T1000 (cell line): ENCODE results near the gene RAD51B.
"Not testable (repeated sequence)": the region's sequence is repeated elsewhere in the genome, so short reads cannot be mapped to it uniquely, and the experiment has no call there.

ENCODE experiments used
- DNase-seq: peaks from one replicate; lab custom pipeline; 2025; ENCODE audit warnings: mixed read lengths; lab: John Stamatoyannopoulos, UW

The RAD51B gene

DNA sequence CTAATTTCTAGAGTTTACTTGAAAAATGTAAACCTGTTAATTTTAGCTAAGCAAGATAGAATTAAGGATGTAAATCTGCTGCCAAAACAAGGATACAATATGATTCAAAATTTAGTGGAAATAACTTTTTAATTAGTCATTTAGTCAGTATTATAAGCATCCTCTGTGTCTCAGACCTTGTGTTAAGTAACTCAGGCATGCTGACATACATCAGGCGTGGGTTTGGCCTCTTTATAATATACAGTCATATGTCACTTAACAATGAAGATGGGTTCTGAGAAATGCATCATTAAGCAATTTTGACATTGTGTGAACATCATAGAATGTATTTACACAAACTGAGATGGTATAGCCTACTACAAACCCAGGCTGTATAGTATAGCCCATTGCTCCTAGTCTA lies 586.4 kb downstream of the RAD51B start:
- DNase-seq: no peak

DNA sequence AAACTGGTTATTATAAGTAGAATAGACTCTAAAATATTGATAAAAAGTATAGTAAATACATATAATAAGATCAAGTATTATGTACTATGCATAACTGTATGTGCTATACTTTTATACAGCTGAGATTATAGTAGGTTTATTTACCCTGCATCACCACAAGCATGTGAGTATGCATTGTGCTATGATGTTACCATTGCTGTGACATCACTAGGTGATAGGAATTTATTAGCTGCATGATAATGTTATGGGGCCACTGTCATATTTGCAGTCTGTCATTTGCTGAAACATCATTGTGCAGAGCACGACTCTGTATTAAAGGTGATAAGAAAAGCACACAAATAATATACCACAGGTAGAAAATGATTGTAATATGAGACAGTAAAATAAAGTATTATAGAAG lies 587.7 kb downstream of the RAD51B start:
- no peak for DNase-seq

DNA sequence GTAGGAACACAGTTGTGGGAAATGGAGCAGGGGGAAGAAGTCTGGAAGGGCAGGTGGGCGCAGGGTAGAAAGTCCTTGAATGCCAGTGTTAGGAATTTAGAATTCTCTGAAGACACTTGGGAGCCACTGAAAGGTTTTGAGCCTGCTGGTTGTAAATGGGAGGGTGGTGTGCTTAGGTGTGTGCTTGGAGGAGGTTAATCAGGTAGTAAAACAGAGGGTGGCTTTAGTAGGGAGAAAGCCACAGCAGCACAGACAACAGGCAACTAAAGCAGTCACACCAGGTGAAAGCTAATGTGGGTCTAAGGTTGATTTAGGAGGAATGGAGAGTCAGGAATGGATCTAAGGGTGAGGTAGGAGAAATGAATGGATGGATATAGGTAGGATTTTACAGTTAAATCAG lies 588.2 kb downstream of the RAD51B start:
- no peak for DNase-seq

DNA sequence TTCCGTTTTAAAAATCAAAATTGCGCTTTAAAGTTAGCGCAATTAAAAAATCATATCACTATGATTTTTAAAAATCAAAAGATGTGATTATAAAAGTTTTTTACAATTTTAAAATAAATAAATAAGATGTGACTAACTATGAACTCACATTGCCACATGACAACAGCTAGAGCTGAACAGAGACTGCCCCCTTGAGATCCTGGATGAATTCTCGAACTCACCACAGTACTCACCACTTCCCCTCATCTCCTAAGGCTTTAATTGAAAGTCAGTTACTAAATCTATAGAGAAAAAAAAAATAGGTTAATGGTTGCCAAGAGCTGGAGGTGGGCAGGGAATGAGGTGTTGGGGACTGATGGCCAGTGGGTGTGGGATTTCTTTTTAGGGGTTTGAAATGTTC lies 589.1 kb downstream of the RAD51B start:
- DNase-seq: no peak

DNA sequence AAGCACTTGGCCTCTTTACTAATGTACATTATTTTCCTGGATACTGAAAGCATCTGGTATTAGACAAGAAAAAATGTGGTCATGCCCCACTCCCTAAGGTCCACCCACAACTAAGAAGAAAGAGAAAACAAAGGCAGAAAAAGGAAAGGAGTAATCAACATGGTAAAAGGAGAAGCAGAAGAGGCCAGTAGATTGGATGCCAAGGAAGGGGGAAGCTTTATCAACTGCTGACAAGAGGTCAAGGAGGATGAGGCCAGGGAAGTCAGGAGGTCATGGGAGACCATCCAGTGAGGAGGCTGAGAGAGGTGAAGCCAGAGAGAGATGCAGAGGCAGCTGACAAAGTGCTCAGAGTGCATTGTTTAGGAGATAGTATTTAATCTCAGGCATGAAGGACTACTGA lies 589.8 kb downstream of the RAD51B start:
- no peak for DNase-seq

DNA sequence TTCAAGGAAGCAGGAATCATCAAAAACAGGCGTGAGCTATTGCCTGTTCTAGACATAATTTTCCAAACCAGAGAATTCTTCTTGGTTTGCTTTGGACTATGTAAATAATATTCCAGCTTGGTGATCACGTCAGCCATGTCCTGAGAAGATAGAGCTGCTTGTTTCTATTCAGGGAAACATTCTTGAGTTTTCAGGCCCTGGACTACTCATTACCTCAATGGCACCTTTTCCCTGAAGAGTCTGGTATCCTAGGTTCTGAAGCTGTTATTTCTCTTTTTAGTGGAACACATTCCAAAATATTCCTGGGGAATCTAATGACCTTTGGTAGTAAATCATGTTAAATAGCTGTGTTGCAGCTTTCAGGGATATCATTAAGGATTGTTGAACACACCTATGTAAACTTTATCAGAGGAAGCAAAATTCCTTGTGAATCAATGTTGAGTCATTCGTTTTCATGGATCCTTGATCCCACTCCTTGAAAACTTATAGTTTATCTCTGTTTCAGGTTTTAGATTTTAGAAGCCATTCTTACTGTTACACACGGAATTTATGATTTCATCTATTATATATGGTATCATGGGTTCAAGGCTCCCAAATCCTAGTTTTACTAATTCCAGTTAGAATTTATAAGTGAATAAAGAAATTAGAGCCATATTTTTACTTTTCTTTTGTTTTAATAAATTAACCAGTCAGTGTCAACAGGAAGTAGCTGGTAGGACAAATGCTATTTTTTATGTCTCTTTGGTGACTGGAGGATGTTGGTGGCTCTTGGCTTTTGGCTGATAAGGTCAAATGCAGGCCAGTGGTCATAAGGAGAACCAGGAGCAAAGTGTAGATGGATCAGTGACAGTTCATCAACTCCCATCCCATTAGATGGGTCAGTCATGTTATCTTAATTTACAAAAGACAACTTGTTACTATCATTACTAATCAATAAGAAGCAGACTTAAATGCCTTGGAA lies 593.2 kb downstream of the RAD51B start:
- no peak for DNase-seq

DNA sequence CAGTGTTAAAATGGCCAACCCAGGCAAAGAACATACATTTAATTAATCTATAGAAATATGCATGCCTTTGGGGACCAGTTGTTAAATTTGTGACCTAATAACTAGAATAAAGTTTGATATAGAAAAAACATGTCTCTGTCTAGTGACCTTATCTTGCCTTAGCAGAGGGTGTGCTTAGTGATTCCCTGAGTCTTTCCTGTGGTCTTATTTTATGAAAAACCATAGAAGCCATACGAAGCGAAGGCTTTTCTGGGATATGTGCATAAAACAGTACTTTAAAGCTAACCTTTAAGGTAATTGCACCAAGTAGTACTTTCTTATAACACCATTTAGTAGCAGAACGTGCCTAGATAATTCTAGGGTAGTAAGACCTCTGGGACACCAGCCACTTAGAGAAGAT lies 593.9 kb downstream of the RAD51B start:
- DNase-seq: no peak

DNA sequence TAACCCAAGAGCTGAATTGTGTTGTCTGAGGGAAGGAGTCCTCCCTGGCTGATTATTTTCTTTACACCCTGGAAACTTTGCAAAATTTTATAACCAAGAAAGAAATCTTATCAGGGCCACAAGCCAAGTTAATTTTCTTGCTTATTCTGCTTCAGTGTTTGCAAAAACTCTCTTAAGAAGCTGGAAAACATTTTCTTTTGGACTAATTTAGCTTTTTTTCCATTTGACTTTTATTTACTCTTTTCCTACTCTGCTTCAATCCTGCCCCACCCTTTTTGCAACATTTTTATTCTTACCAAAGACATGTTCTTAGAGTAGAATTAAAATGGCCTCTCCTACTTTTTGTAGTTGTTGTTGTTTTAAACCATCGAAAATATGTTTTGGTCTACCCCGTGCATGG lies 594.5 kb downstream of the RAD51B start:
- DNase-seq: no peak

DNA sequence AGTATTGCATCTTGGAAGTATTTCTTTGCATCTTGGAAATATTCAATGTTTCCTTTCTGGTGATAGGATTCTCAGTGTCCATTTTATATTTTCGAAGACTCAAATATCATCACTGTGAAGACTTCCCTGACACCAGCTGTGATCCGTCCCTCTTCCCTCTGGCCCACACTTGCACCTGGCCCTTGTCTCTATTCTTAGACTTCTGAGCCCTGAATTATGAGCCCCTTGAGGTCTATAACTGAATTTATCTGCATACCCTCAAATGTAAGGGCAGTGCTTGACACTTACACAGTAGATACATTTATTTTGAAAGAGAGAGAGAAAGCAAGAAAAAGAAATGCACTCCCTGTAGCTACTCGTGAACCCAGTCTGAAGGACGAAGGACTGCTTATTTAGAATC lies 596.6 kb downstream of the RAD51B start:
- DNase-seq: no peak

DNA sequence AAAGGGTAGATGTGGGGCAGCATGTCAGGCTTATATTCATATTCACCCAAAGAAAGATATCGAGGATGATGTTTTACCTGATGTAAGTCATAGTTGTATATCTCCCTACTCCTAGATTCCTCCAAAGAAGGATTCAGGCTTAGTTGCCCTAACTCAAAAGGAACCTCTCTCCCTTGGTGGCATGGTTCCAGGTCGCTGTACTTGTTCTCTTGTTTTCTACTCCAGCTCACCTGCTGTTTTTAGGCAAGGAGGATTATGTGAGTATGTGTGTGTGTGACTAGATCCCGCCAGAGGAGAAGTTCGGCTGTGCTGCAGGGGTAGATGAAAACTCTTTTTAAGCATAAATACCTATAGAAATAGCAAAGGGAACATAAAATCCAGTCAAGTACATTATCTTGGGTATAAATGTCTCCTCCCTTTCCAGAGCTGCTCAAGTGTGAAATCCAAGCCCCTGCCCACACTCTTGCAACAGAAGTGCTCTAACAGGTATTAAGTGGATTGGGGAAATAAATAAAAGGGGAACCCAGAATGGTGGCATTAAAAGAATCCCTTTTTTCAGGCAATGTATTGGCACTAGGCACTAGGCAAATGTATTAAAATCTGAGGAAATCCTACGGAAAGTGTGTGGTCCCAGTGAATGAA lies 597.6 kb downstream of the RAD51B start:
- DNase-seq: no peak

DNA sequence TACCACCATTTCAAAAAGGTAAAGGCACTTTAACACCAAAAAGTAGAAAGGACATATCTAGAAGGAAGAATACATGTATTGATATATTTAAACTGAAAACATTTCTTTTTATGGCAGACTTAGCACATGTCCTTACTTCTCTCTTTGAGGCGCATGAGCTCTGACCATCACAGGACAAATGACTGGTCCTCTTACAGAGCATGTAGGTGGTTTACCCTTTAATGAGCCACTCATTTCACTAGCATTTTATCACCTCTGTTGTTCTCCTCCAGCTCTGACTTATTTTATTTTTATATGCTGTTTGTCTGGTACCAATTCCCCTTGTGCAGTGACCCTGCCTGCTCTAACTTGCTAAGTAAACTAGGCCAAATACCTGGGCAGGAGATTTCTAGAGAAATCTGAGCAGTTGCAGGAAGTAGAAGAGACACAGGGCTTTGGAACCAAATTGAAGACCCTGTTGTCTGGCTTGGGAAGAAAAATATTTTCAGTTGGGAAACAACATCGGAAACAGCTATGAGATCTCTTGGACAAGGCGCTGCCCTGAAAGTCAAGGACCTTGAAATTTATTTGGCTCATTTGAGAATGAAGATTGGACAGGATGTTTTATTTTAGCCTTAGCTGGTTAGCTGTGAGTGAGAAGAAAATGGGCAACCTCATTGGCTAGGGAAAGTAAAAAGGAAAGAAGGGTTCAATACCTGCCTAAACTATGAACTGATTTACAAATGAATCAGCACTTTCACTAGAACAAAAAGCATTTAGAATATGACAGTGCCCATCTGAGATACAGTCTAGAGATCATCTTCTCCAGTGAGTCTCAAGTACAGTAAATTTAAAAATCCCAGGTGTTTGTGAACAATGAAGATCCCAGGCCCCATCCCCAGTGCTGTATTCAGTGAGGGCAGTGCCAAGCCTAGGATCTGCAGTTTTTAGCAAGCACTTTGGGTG lies 598.9 kb downstream of the RAD51B start:
- no peak for DNase-seq

DNA sequence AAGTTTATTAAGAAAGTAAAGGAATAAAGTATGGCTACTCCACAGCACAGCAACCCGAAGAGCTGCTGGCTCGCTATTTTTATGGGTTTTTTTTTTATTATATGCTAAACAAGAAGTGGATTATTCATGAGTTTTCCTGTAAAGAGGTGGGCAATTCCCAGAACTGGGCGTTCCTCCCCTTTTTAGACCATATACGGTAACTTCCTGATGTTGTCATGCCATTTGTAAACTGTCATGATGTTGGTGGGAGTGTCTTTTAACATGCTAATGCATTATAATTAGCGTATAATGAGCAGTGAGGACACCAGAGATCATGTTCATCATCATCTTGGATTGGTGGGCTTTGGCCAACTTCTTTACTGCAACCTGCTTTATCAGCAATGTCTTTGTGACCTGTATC lies 600.8 kb downstream of the RAD51B start:
- DNase-seq: no peak

DNA sequence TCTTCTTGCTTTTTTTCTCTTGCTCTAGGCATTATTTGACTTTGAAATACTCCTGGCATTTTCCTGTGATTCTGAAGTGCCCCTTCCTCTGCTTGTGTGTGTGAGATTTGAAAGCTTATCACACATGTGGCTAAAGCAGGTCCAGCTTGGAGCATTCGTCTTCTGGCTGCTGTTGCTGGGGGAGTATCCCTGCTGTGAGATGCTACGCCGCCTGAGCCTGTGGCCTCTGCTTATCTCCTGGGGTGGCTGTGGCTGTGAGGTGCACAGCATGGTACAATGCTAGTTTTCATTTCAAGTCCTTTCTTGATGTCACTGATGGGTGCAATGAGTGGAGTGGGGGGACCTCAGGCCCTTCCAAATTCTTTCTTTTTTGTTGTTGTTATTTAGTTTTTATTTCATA lies 601.5 kb downstream of the RAD51B start:
- no peak for DNase-seq

DNA sequence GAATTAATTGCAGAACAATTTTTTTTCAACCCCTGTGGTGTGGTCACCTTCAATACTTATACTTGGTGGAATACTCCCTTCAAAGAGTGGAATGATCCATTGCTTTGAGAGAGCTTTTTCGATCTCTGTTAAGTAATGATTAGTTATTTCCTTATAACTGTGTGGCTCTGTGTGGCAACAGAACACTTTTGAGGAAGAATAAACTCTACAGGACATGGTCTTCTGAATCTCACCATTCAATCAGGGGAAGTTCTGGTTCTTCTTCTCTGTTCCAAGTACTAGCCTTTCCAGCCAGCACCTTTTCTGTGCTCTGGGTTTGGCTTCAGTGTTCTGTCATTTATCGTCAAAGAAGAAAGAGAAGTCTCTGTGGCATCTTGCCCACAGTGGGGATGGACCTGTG lies 604.1 kb downstream of the RAD51B start:
- DNase-seq: no peak

DNA sequence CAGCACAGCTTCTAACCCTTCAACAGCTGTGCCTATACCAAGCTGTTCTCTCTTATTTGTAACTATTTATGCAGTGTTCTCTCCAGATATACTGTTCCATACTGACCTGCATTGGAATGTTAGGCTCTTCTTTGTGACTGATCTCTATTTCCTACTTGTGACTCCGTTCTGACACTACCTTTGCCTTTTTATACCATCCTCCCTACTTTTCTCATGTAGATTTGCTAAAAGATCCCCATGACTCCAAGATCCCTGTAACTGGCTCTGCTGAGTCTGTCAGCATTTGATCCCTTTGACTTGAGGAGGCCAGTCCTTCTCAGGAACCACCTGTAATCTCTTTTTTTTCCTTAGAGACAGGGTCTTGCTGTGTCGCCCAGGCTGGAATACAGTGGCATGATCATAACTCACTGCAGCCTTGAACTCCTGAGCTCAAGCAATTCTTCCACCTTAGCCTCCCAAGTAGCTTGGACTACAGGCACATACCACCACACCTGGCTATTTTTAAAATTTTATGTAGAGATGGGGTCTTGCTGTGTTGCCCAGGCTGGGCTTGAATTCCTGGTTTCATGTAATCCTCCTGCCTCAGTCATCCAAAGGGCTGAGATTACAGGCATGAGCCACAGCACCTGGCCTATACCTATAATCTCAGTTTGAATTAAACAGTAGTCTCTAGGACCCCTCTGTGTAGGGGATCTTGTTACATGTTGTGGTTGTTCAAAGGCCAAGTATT lies 605.0 kb downstream of the RAD51B start:
- no peak for DNase-seq

DNA sequence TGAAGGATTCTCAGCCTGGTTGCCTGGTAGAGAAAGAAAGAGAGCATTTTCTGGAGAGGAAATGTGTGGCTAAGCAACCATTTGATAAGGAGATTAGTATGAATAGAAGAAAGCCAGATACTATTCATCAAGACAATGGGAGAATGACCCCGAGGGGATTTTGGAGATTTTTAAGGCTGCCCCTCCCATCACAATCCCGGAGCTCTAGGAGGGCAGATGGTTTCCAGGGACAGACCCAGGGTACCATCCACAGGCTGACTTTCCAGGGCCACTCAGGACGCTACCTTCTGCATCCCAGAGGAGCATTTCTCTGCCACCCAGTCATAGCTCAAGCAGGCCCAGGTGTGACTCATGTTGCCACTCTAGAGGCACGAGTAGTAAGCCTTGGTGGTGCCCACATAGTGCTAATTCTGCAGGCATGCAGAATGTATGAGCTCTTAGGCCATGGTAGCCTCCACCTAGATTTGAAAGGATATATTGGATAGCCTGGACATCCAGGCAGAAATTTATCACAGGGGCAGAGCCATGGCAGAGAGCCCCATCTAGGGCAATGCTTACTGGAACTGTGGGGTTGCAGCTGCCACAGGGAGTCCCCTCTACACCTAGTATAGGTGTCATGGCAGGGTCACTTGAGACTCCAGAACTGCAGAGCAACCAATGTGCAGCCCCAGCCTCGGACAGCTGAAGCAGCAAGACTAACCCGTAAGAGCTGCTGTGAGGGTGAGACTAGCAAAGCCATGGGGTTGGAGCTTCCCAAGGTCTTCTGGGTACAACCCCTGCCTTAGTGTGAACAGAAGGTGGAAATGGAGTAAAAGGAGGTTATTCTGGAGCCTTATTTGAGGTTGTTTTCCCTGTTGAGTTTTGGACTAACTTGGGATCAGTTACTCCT lies 607.3 kb downstream of the RAD51B start:
- no peak for DNase-seq

DNA sequence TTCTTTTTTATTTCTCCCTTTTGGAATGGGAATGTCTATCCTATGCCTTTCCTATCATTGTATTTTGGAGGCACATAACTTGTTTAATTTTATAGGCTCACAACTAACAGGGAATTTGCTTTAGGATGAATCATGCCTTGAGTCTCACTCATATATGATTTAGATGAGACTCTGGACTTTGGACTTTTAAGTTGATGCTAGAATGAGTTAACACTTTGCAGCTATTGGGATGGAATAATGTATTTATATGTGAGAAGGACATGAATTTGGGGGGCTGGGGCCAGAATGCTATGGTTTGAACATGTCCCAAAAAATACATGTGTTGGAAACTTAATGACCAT lies 607.9 kb downstream of the RAD51B start:
- DNase-seq: no peak

DNA sequence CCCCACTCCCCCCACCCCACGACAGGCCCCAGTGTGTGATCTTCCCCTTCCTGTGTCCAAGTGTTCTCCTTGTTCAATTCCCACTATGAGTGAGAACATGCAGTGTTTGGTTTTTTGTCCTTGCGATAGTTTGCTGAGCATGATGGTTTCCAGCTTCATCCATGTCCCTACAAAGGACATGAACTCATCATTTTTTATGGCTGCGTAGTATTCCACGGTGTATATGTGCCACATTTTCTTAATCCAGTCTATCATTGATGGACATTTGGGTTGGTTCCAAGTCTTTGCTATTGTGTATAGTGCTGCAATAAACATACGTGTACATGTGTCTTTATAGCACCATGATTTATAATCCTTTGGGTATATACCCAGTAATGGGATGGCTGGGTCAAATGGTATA lies 609.3 kb downstream of the RAD51B start:
- not testable (repeated sequence) for DNase-seq

DNA sequence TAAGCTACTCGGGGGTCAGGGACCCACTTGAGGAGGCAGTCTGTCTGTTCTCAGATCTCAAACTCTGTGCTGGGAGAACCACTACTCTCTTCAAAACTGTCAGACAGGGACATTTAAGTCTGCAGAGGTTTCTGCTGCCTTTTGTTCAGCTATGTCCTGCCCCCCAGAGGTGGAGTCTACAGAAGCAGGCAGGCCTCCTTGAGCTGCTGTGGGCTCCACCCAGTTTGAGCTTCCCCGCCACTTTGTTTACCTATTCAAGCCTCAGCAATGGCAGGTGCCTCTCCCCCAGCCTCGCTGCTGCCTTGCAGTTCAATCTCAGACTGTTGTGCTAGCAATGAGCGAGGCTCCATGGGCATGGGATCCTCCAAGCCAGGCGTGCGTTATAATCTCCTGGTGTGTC lies 614.6 kb downstream of the RAD51B start:
- not testable (repeated sequence) for DNase-seq

DNA sequence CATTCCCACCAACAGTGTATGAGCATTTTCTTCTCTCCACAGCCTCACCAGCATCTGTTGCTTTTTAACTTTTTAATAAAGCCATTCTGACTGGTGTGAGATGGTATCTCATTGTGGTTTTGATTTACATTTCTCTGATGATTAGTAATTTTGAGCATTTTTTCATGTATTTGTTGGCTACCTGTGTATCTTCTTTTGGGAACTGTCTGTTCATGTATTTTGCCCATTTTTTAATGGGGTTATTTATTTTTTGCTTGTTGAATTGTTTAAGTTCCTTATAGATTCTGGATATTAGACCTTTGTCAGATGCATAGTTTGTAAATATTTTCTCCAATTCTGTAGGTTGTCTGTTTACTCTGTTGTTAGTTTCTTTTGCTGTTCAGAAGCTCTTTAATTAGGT lies 616.1 kb downstream of the RAD51B start:
- DNase-seq: not testable (repeated sequence)

DNA sequence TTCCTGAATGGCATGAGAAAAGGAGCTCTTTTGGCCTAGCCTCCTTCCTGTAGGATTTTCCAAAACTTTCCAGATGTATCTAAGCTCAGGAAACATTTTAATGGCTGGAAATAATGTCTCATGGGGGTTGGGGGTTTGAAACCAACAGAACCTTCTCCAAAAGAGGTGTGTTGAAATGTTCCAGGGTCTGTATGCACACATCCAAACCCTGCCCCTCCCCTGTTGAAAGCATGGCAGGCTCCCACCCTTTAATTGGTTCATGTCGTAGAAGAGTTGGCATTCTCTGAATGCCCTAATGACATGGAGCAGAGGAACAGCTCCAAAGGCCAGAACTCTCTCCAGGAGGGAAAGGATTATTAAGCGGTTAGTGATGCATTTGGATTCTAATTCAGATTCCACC lies 620.1 kb downstream of the RAD51B start:
- DNase-seq: no peak
